HepG2 (cell line): Measurements from ENCODE around the gene CDH13. TPM values are rescaled to one million over a fixed set of nuclear protein-coding genes. Genes with fewer than 3 reads are reported as not detected.

Source experiments
- AGO1 ChIP-seq: fragments of 200-400 bp; formaldehyde crosslinking; IDR thresholded peaks from 2 replicates; pipeline ENCODE4 v1.6.1; 2017; ENCODE audit warnings: mild to moderate bottlenecking, low read depth, low read length, moderate library complexity; ENCODE audit not compliant: poor library complexity, severe bottlenecking
- DBP ChIP-seq: sonication (generic); formaldehyde crosslinking; IDR thresholded peaks from 2 replicates; pipeline ENCODE4 v1.4.0; 2020; ENCODE audit warnings: missing genetic modification reagents; ENCODE audit errors: not compliant biosample characterization
- GMEB2 ChIP-seq: IDR thresholded peaks from 2 replicates; pipeline ENCODE4 v1.6.1; 2016; ENCODE audit warnings: missing biosample characterization, missing genetic modification reagents, low read depth
- HMGXB3 ChIP-seq: sonication (generic); formaldehyde crosslinking; IDR thresholded peaks from 2 replicates; pipeline ENCODE4 v1.4.0; 2020; ENCODE audit warnings: missing genetic modification reagents, borderline replicate concordance
- MAZ ChIP-seq, 2 experiments: sonication (generic) in 1 of 2; formaldehyde crosslinking in 1 of 2; IDR thresholded peaks; 2 replicates each; pipeline versions ENCODE4 v1.5.0 to v1.6.1; 2012 to 2020; ENCODE audit warnings: low read depth in 2 of 2, mild to moderate bottlenecking in 2 of 2, borderline replicate concordance in 1 of 2, improper control_type of control experiment in 1 of 2, low read length in 1 of 2, missing genetic modification reagents in 1 of 2, moderate library complexity in 1 of 2
- ZNF343 ChIP-seq: sonication (generic); formaldehyde crosslinking; IDR thresholded peaks from 2 replicates; pipeline ENCODE4 v1.4.0; 2020; ENCODE audit warnings: mild to moderate bottlenecking, missing genetic modification reagents
- polyA plus RNA-seq, 8 experiments: library from polyadenylated mRNA; depleted of rRNA in 3 of 8; stranded (reverse) in 7 of 8; unstranded in 1 of 8; fragments of >200 nt; fragmentation: Illumina TruSeq in 4 of 8; extraction: Trizol in 4 of 8; gene quantifications; 2 replicates each; pipeline versions ENCODE4 v1.2.1 to v1.2.3, GENCODE V29; 2011 to 2016; ENCODE audit warnings: low read depth in 4 of 8, missing spikeins in 1 of 8, mixed read lengths in 1 of 8; ENCODE audit not compliant: insufficient read depth in 1 of 8
- total RNA-seq, 5 experiments: library from RNA; depleted of rRNA; stranded (reverse); fragments of >200 nt; fragmentation: Illumina TruSeq; extraction: Trizol; gene quantifications; 2 replicates each; pipeline ENCODE4 v1.2.3, GENCODE V29; 2016; ENCODE audit warnings: low read depth in 1 of 5

The CDH13 gene
- total and polyA plus RNA-seq, 2 of the 13 experiments (the other 11 are each of a cell fraction or from before 2014, with no cell fraction given): not detected

- TF ChIP-seq HMGXB3 (CRISPR knock-in tag) (no peak), MAZ (IDR thresholded peaks at IDR 0.05; ENCODE audit: borderline replicate concordance, low read depth, low read length) (no peak), MAZ (CRISPR knock-in tag; IDR thresholded peaks at IDR 0.05; ENCODE audit: low read depth) (no peak), GMEB2 (CRISPR knock-in tag) (no peak), AGO1 (no peak), ZNF343 (no peak), DBP (CRISPR knock-in tag) (no peak)
Observed at GRCh38 chr16:83771306-83771942, 1144.7 kb downstream of the CDH13 start (continued).
